ENCODE data around the gene ARHGAP40.
A peak's percentile ranks its signal among the peaks of the same experiment; 100 is the strongest.

Gene ARHGAP40

DNA sequence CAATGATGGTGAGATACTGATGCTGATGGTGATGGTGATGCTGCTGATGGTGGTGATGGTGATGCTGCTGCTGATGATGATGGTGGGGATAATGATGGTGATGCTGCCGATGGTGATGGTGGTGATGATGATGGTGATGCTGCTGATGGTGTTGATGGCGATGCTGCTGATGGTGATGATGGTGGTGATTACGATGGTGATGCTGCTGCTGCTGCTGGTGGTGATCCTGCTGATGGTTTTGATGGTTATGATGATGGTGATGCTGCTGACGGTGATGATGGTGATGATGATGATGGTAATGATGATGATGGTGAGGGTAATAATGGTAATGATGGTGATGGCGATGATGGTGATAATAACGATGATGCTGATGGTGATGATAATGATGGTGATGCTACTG, 50.0 kb downstream of the ARHGAP40 start:
- DNase-seq (ENCODE audit: low read depth), result no peak

DNA sequence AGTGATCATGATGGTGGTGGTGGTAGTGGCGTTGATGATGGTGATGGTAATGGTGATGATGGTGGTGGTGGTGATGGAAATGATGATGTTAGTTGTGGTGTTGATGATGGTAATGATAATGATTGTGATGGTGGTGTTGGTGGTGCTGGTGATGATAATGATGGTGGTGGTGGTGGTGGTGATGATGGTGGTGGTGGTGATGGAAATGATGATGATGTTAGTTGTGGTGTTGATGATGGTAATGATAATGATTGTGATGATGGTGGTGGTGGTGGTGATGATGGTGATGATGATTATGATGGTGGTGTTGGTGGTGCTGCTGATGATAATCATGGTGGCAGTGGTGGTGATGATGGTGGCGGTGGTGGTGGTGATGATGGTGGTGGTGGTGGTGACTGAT, 51.4 kb downstream of the ARHGAP40 start:
- no peak for DNase-seq (ENCODE audit: low read depth)

DNA sequence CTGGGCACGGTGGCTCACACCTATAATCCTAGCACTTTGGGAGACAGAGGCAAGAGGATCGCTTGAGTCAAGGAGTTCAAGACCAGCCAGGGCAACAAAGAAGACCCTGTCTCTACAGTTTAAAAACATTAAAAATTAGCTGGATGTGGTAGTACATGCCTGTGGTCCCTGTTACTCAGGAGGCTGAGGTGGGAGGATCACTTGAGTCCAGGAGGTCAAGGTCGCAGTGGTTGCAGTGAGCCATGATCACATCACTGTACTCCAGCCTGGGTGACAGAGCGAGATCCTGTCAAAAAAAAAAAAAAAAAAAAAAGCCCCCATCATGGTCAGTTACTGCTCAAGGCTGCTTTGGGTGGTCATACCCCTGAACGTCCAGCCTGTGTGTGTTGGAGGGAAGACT, 55.8 kb downstream of the ARHGAP40 start:
- no peak for DNase-seq (ENCODE audit: low read depth)

DNA sequence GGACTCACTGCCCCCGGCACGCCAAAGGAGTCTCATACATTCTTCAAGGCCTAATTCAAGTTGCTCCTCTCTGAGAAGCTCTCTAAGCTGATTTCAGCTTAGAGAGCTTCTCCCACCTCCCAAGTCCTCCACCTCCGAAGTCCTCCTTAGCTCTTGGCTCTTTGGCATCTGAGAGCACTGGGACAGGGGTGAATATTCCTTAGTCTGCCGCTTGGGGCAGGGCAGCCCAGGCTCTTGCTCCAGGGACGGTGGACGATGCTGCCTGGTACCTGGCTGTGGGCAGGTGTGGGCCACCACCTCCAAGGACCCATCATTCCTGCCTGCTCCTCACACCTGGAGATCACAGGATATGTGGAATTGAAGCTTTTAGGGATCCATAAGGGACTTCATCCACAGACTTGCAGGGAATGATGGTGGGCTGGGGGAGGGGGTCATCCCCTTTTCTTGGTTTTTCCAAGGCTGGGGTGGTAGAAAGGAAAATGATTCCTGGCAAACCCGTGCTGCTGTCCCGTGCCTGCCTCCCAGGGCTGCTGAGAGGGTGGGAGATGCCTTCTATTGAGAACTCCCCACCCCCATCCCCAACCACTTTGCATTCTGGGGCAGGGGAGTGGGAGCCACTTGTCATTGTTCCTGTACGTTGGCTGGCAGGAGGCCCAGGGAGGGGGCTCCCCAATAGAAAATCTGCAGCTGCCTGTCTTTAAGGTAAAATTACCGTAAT, 57.4 kb downstream of the ARHGAP40 start:
- peak; percentile 20 for DNase-seq (ENCODE audit: low read depth)

DNA sequence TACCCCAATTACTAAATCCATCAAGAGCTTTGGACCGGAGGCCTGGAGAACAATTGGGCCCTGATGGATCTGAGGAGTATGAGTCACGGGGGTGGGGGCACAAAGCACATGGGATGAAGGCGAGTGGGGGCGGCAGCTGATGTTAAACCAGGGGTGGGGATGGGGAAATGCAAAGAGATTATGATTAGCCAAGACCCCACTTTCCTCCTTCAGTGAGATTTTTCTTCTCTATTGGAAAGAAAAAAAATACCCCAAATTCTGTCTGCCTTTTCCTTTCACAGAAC, 57.9 kb downstream of the ARHGAP40 start:
- no peak for DNase-seq (ENCODE audit: low read depth)

DNA sequence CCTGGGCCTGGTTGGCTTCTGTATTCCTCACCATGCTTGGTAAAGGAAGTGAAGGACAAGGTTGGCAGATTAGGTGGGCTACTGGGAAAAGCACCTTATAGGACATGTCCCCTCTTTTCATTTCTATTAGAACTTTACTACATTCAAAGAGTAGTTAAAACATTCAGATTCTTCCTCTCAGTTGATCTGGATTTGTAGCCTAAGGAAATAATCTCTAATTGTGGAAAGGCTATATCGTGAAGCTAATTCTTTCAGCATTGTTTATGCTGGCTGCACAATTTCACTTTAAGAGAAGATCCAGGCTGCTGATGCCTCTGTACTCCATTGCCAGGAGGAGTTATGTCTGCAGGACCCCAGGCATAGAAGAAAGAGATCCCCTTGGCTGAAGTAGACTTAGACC, 58.8 kb downstream of the ARHGAP40 start:
- no peak for DNase-seq (ENCODE audit: low read depth)

DNA sequence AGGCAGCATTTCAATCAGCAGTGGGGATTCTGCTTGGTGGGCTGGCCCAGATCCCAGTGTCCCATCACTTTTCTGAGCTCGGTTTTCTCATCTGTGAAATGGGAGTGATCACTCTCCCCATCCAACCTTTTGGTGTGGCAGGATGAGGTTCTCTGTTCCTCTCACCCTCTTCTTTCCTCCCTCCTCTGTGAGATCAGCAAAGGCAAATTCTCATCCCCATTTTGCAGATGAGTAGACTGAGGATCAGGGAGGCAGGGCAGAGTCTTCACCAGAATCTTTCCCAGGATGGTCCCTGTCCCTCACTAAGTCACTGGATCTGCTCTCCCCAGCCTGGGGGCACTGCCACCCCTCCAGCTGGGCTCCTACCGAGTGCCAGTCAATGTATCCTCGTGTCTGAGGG, 62.1 kb downstream of the ARHGAP40 start:
- no peak for DNase-seq (ENCODE audit: low read depth)

DNA sequence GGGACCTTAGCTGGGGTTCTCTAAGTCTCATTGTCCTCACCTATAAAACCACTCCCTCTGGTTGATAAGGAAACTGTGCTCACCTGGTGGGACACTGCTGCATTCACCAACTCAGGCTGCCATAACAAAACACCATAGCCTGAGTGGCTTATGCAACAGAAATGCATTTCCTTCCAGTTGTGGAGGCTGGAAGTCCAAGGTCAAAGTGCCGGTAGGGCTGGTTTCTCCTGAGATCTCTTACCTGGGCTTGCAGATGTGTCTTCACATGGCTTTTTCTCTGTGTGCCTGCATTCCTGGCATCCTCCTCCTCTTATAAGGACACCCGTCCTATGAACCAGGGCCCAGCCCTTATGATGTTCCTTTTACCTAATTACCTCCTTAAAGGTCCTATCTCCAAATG, 62.7 kb downstream of the ARHGAP40 start:
- DNase-seq (ENCODE audit: low read depth), result no peak

DNA sequence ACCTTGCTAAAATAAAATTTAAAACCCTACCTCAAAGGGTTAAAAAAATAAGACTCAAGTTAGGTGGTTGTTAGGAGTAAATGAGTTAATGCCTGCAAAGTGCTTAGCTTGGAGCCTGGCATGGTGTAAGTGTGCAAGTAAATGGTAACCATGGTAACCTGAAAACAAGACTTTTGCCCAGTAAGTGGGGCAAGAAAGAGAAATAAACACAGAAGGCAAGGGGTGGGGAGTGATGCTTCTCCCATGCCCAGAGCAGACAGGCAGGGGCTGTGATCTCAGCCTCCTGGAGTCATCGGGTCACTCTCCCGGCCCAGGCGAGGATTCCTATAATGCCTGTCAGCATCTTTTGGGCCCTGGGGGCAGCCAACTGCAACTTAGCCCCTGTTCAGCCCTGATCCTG, 63.5 kb downstream of the ARHGAP40 start:
- DNase-seq (ENCODE audit: low read depth), result no peak

DNA sequence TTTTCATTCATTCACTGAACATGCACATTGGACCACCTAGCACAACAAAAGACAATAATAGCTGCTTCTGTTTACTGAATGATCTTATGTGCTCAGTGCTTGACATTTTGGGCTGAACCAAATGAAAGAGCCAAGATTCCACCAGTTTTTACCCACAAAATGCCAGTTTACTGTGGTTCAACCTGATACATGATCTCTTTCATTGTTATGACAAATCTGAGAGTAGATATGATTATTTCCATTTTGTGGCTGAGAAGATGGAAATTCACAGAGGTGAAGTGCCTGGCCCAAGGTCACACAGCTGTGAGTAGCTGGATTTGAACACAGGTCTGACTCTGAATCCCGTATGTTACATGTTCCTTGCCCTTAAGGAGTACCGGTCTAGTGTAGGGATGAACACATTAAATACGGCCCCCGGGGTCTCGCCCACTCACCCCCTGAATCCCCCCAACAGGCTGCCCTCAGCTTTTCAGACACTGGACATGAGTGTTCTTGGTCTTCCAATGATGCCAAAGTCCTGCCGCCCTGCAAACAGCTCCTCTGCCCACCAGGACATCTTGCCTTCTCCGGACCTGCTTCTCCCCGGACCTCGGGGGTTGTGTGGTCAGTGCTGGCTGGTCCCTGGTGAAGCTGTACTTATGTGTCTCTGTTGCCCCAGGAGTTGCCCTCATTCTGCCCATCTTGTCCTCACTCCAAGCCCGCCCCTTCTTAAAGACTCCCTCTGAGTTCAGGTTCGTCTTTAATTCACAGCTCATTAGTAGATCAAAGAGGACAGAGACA, 64.1 kb downstream of the ARHGAP40 start:
- no peak for DNase-seq (ENCODE audit: low read depth)

DNA sequence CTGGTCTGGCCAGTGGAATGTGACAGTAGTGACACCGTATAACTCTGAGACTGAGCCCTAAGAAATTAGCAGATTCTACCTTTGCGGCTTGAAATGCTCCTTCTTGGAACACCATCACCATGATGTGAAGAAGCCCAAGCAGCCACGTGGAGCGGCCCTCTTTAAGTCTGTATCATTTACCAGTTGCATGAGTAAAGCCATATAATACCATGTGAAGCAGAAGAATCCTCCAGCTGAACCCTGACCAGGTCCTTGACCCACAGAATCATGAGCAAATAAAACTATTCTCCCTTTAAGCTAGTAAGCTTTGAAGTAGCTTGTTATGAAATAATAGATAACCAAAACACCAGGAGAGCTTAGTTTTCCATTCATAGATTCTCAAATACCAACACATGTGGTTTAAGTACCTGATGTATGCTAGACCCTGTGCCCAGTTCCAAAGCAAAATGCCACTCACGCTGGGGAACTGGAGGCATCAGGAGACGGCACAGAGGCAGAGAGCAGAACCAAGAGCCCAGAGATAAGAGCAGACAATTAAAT, 65.9 kb downstream of the ARHGAP40 start:
- no peak for DNase-seq (ENCODE audit: low read depth)

DNA sequence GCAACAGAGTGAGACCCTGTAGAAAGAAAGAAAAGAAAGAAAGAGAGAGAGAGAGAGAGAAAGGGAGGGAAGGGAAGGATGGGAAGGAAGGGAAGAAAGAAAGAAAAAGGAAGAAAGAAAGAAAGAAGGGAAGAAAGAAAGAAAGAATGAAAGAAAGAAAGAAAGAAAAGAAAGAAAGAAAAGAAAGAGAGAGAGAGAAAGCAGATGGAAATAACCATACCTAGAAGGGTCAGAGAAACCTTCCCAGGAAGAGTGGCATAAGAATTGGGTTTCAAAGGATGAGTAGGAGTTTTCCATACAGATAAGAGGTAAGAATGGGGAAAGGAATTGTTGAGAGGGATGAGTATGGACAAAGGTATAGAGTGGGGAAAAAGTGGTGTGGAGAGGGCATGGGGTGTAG, 68.1 kb downstream of the ARHGAP40 start:
- no peak for DNase-seq (ENCODE audit: low read depth)

DNA sequence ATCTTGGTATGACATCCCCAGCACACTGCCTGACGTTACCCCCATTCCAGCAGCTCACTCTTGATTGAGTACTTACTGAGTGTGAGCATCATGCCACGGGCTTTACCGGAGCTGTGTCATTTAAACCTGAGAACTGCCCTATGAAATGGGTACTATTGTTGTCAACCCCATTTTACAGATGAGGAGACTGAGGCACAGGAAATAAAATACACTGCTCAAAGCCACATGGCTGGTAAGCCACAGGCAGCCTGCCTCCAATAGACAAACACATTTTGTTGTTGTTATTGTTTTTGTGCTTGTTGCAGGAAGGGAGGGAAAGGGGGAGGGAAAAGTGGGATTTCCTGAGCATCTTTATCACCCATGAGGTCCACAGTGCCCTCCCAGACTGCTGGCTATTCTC, 69.2 kb downstream of the ARHGAP40 start:
- no peak for DNase-seq (ENCODE audit: low read depth)

DNA sequence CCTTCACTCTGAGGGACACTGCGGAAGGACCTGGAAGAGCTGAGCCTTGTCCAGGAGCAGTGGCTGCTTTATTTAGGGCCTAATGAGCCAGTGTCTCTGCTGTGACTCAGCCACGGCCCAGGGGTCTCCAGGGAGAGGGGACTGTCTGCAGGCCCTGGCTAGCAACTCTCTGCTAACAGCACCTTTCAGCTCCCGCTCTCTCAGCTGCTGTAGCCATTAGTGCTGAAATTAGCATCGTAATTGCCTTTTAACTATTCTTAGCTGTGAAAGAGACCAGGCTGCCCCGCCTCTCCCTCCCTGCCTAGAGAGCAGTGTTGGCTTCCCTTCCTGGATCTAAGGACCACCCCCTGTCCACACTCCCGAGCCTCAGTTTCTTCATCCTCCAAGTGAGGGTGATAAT, 69.6 kb downstream of the ARHGAP40 start:
- no peak for DNase-seq (ENCODE audit: low read depth)

DNA sequence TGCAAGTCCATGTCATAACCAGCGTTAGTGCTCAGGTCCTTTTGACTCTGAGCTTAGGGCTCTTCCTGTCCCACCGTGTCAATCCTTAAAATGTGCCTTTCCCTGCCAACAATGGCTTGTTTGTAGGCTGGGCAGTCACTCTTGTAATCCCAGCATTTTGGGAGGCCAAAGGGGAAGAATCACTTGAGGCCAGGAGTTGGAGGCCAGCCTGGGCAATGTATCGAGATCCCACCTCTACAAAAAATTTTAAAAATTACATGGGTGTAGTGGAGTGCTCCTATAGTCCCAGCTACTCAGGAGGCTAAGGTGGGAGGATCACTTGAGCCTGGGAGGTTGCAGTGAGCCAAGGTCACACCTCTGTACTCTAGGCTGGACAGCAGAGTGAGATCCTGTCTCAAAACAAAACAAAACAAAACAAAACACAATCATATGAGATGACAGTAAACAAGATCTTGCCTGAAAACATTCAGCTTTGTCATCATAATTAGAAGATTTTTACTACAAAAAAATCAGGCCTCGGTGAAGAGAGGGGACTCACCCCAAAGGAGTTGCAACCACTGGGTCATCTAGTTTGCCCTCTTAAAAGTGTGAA, 70.2 kb downstream of the ARHGAP40 start:
- no peak for DNase-seq (ENCODE audit: low read depth)

DNA sequence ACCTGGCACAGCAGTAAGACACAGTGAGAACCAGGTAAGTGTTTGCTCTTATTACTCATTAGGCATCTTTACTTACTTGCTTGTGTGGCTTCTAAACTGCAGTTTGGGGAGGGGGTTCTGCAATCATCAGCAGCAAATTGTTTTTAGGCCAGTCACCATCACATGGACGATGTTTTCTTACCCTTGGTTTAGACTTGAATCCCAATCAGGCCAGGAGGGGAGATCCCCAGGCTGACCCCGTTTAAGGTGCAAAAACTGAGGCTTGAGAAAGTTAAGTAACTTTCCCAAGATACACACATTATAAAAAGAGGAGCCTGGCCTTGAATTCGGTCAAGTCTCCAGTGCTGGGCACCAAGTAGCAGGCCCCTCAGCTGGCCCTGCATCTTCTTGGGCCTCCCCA, 70.9 kb downstream of the ARHGAP40 start:
- no peak for DNase-seq (ENCODE audit: low read depth)

DNA sequence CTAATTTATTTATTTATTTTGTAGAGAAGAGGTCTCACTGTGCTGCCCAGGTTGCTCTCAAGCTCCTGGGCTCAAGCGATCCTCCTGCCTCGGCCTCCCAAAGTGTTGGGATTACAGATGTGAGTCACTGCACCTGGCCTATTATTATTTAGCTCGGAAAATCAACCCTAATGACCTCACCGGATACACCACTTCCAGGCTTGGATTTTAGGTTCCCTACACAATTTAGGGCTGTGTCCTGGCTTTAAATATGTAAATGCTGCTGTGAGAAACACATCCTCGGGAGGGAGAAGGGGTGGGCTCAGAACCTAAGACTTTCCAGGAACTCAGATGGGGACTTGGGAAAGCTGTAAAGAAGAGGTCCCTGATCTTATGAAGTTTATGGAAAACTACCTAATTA, 71.7 kb downstream of the ARHGAP40 start:
- no peak for DNase-seq (ENCODE audit: low read depth)

DNA sequence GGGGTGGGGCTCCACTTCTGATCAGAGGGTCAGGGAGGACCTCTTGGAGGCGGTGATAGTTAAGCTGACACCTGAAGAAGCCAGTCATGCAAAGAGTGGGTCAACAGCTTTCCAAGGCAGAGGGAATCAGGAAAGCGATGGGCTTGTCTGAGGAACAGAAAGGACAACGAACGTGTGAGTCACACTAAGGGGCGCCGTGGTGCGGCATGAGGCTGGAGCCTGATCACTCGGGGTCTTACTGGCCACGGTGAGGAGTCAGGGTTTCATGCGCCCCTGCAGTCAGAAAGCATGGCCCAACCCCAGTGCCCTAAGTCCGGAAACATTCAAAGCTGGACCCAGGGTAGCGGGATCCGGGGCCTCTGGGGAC, 72.1 kb downstream of the ARHGAP40 start:
- no peak for DNase-seq (ENCODE audit: low read depth)

DNA sequence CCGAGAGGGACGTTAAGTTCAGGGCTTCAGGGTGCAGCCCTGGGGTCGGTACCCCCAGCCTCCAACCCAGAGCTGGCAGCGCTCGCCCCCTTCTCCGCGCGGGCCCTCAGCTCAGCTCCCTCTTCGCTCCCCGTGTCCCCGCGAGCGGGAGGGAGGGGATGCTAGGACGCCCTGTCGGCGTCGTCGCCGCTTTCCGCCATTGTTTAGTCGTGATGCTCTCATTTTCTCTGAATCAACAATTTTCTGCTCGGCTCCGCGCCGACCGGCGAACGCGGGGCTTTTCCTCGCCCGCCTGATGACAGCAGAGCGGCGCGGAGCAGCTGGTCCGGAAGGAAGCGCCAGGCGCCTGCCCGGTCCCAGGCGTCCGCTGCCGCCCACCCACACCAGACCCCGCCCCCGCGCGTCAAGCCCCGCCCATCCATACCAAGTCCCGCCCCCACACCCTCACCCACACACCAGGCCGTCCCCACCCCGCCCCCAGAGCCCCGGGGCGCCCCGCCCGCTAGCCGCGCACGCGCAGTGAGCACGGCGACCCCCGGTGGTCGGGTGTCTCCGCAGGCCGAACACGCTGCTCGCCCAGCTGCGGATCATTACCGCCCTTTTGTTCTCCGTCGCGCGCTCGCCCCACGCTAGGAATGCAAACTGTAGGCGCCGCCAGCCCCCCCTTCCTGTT, 72.6 kb downstream of the ARHGAP40 start:
- DNase-seq (ENCODE audit: low read depth), result peak; percentile 48

DNA sequence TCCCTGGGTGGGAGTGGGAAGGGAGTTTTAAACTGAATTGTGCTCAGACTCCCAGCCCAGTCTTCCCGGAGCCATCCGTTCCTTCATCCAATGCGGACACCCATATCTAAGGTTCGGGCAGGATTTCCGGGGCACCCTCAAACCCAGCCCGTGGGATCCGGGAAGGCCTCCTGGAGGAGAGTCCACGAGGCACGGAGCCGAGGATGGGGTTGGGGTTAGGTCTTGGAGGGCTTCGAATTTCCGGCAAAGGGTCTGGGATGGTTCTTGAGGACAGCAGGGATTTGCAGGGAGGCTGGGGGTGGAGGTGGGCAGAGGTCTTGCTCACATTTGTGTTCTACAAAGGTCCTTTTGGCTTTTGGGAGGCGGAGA, 73.1 kb downstream of the ARHGAP40 start:
- DNase-seq (ENCODE audit: low read depth), result no peak

DNA sequence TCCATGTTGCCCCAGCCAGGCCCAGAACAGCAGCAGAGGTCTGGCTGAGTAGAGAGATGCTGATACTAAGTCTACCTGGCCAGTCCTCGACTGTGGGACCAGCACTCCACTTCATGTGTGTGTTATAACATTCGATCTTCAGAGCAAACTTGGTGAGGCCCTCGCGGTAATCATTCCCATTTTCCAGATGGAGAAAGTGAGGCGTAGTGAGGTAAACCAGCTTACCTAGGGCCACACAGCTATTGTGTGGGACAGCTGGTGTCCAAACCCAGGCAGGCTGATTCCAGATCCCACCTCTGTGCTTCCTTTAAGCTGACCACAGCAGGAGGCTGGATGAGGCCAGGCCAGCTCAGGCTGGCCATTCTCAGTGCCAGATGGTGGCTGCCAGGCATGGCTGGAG, 75.0 kb downstream of the ARHGAP40 start:
- DNase-seq (ENCODE audit: low read depth), result no peak

DNA sequence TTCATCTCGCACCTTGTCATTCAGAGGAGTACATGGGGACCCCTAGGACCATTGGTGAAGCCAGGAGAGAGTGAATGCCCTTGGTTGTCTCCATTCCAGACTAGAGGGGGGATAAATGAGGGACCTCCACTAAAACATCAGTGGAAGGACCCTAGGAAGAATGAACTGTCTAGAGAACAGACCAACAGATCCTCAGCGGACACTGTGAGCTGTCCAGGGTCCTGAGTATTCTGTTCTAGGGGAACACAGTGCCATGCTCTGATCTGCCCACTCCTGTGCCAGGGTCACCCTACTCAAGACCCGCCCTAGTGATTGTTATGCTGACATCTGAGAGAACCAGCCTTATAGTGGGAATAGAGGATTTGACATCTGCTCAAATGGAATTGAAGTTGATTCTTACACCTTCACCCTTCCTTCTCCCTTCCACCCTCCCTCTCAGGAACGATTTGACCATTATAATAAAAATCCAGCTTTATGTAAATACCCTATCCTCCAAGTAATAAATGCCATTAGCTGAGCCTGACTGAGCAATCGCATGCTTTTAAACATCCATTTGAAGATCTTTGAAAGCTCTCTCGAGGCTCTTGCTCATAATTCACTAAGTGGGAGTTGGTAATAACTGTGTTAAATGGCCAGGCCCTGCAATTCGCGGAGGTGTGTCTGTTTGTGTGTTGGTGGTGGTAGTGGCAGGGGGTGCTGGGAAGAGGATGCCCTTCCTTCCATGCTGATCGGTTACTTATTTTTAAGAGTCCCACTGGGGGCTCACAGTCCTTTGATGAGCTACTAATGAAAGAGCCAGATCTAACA, 79.1 kb downstream of the ARHGAP40 start:
- DNase-seq (ENCODE audit: low read depth), result no peak

All from activated T-helper 9 cell treated with anti-CD3 and anti-CD28 coated beads, Interleukin-2, amount 50 U/mL, for 16 hours (primary cell).